Thymus (tissue), 11 donors: ENCODE data around the gene MAPK1IP1L. TPM values are rescaled to one million over a fixed set of nuclear protein-coding genes. Genes with fewer than 3 reads are reported as not detected.

Experiments
- DNase-seq, 9 donors: peaks; one replicate each; pipeline ENCODE4 v3.0.0-alpha.2; 2013; ENCODE audit warnings: low spot score in 9 of 9, low read depth in 6 of 9, missing footprints in 1 of 9
- H3K27ac ChIP-seq, 2 donors: one replicate each; pipeline ENCODE4 v1.5.1; 2013; ENCODE audit warnings: control low read depth in 1 of 2, low read depth in 1 of 2, low read length in 1 of 2, mild to moderate bottlenecking in 1 of 2, moderate library complexity in 1 of 2
- H3K27me3 ChIP-seq, 2 donors: one replicate each; pipeline ENCODE4 v1.5.1; 2013; ENCODE audit warnings: low read length in 1 of 2; ENCODE audit not compliant: control insufficient read depth in 2 of 2, insufficient read depth in 1 of 2
- H3K36me3 ChIP-seq, 2 donors: one replicate each; pipeline ENCODE4 v1.5.1; 2013; ENCODE audit warnings: low read length in 1 of 2, mild to moderate bottlenecking in 1 of 2, moderate library complexity in 1 of 2; ENCODE audit not compliant: control insufficient read depth in 2 of 2, insufficient read depth in 2 of 2
- H3K4me1 ChIP-seq, 2 donors: one replicate each; pipeline ENCODE4 v1.5.1; 2013; ENCODE audit warnings: low read length in 2 of 2; ENCODE audit not compliant: control insufficient read depth in 2 of 2, insufficient read depth in 2 of 2
- H3K4me3 ChIP-seq, 2 donors: one replicate each; pipeline ENCODE4 v1.5.1; 2013; ENCODE audit warnings: low read length in 2 of 2, control low read depth in 1 of 2, mild to moderate bottlenecking in 1 of 2
- H3K9me3 ChIP-seq, 2 donors: one replicate each; pipeline ENCODE4 v1.5.1; 2013; ENCODE audit warnings: low read length in 1 of 2, mild to moderate bottlenecking in 1 of 2; ENCODE audit not compliant: control insufficient read depth in 2 of 2, insufficient read depth in 1 of 2
- WGBS: extraction: QIAGEN DNeasy Blood & Tissue Kit; methylation state at CpG from one replicate; pipeline ENCODE4 v1.1.7; 2013; 5-methylcytosine and 5-hydroxymethylcytosine counted together
- polyA plus RNA-seq: library from polyadenylated mRNA; stranded (reverse); fragments of 200-250 nt; gene quantifications from one replicate; pipeline ENCODE4 v1.2.3, GENCODE V29; 2013
- total RNA-seq: library from RNA; stranded (reverse); fragments of 120-200 nt; gene quantifications from one replicate; pipeline ENCODE4 v1.2.4, GENCODE V29; 2013
- donor health status: healthy.

The MAPK1IP1L gene
- total and polyA plus RNA-seq, 2 donors, result 15.9 to 42.1 TPM

DNA sequence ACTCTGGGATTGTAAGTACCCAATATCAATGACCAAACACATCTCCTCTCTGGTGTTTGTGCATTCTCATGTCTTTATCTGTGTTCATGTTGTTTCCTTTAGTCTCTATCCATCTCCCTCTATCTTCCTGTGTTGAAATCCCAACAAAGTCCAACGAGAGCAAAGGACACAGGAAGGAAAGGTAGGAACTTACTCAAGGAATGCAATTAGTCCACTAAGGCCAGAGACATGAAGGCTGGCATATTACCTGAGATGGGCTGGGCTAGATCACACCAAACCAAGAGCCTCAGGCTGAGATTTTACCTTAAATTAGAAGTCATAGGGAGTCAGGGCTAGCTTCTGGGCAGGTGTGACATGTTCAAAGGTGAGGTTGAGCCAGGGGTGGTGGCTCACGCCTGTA lies 63.3 kb downstream of the MAPK1IP1L start:
- Histone ChIP-seq H3K4me3 (no peak overlapping the region), H3K9me3 (no peaks in the 10 kb centered on the region), H3K4me1 (peaks cover 0 to 11% of the 10 kb centered on the region in 2 donors), H3K27ac (no peak overlapping the region), H3K36me3 (no peaks in the 10 kb centered on the region), H3K27me3 (no peaks in the 10 kb centered on the region)
- 79% methylated on average over 2 of the region's 2 CpGs for WGBS
- DNase-seq, result no peak

DNA sequence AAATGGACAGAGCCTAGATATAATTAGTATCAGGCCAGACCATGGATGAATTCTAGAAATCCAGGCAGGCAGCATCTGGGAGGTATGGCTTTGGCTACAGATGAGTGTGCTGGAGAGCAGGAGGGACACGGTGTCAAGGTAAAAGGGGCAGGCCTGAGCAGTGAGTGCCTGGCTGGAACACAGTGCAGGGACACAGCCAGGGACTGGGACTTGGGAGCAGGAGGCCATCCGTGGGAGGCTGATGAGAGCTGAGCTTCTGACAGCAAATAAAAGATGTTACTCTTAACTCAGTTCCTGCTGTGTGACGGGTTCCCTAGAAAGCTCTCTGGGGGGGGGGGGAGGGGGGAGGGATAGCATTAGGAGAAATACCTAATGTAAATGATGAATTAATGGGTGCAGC lies 64.0 kb downstream of the MAPK1IP1L start:
- Histone ChIP-seq H3K27me3 (no peaks in the 10 kb centered on the region), H3K9me3 (no peaks in the 10 kb centered on the region), H3K4me3 (no peak overlapping the region), H3K36me3 (no peaks in the 10 kb centered on the region), H3K4me1 (peaks cover 0 to 11% of the 10 kb centered on the region in 2 donors), H3K27ac (no peak overlapping the region)
- 89% methylated on average over 3 of the region's 3 CpGs for WGBS
- no peak for DNase-seq

DNA sequence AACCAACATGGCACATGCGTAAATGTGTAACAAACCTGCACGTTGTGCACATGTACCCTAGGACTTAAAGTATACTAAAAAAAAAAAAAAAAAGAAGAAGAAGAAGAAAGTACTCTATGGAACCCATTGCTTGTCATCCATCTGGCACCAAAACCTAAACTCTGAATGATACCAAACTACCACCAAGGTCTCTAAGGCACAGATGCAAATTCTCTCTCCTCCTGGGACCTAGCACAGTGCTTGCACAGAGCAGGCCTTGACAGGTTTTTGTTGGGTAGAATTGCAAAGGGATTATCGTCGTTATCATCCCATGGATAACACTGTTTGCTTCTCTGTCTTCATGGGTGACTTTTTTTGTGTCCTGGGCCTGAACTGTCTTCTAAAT lies 64.4 kb downstream of the MAPK1IP1L start:
- H3K4me3 ChIP-seq, result no peak overlapping the region
- H3K27ac ChIP-seq, result no peak overlapping the region
- DNase-seq, result no peak
- 98% methylated on average over 4 of the region's 4 CpGs for WGBS
- H3K4me1 ChIP-seq, result peaks cover 0 to 11% of the 10 kb centered on the region in 2 donors
- H3K9me3 ChIP-seq, result no peaks in the 10 kb centered on the region
- no peaks in the 10 kb centered on the region for H3K27me3 ChIP-seq
- no peaks in the 10 kb centered on the region for H3K36me3 ChIP-seq

DNA sequence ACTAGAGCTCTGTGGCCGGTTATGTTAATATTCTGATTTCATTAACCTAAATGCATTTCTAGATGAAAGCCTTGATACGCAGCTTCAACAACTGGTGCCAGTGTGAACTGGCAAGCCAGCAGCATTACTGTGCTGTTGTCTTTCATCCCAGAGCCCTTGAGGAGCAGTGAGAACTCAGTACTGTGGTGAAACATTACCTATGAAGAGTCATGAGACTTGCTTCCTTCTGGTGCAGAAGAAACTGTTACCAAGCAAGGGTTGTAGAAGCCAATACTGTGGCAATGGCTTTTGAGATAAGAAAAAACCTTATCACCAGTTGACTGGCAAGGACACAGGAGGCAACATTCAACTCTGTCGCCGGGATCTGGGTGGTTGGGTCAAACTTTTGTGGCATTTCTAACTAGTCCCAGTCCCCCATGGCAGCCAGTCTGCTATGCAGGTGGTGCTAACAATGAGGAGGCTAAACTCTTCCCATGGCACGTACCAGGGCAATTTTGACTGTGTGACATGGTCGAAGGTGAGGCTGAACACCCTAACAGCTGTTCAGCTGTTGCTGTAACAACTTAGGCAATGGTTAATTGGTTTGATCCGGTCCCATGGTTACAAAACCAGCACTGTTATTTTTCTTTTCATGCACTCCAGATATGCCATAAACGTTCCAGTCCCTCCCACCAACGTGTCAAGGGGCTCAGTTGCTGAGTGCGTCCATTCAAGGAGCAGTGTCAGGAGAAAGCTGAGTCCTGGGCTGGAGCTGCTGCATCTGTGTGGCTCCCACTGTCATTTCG lies 65.0 kb downstream of the MAPK1IP1L start:
- no peak for DNase-seq
- Histone ChIP-seq H3K4me1 (peaks cover 0 to 11% of the 10 kb centered on the region in 2 donors), H3K4me3 (no peak overlapping the region), H3K9me3 (no peaks in the 10 kb centered on the region), H3K27ac (no peak overlapping the region), H3K36me3 (no peaks in the 10 kb centered on the region), H3K27me3 (no peaks in the 10 kb centered on the region)
- WGBS, result 87% methylated on average over 11 of the region's 11 CpGs

DNA sequence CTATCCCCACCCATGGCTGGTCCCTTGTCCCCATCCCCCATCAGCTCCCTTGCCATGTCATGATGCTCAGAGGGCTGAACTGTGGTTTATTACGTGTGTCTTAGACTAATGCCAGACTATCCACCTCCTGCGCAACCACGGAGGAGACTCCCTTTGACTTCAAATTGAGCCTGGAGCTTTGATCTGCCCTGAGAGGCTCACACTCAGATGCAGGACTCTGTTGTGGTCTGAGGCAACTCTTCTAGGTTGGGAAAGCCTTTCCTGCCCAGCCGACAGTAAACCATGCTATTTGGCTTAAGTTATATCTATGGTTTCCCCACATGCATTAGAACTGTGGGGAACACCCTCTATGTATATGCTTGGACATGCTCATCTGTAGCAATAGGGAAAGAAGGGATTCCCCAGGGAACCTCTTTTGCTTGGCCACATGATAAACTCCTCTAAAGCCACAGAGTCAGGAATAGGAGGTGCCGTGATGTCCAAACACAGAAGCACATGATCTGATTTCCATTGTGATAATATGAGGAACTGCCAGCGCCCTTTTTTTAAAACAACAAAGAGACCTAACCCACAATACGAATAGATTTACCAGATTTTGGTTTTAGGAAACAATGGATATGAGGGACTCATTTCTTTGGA lies 66.5 kb downstream of the MAPK1IP1L start:
- peaks cover 0 to 17% of the 10 kb centered on the region in 2 donors for H3K4me1 ChIP-seq
- no peaks in the 10 kb centered on the region for H3K36me3 ChIP-seq
- no peak for DNase-seq

DNA sequence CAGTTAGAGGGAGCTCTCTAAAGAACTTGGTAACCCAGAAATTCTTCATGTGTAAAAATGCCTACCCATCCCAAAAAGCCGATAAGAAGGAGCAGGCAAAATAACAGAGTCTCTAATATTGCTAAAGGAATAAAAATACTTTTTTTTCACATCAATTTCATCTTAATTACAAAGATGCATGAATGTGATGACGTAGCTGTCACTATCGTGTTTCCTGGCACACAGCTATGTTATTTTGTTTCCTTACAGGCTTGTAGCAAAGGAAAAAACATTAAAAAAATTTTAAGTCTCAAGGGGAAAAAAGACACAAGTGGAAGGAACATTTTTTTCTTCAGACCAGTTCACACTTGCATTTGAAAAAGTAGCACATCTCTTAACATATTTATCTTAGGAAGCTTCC lies 67.3 kb downstream of the MAPK1IP1L start:
- H3K9me3 ChIP-seq, result no peaks in the 10 kb centered on the region
- no peak overlapping the region for H3K4me3 ChIP-seq
- WGBS, result 64% methylated on average over 3 of the region's 3 CpGs
- H3K36me3 ChIP-seq, result no peaks in the 10 kb centered on the region
- peak overlapping the region; percentile 36 to 71 for H3K27ac ChIP-seq
- H3K27me3 ChIP-seq, result no peaks in the 10 kb centered on the region
- H3K4me1 ChIP-seq, result peaks cover 0 to 20% of the 10 kb centered on the region in 2 donors
- DNase-seq, result no peak

More for the DNA sequence above, 66.5 kb downstream of the MAPK1IP1L start:
- 56% methylated on average over 7 of the region's 7 CpGs for WGBS
- Histone ChIP-seq H3K27ac (peak overlapping the region; percentile 8 to 71), H3K4me3 (no peak overlapping the region), H3K27me3 (no peaks in the 10 kb centered on the region), H3K9me3 (no peaks in the 10 kb centered on the region)

Other genes starting within 250 kb of the MAPK1IP1L start
- 16.4 TPM for gene GCH1, start 148.8 kb upstream of the MAPK1IP1L start, total RNA-seq
- gene GCH1, start 148.8 kb upstream of the MAPK1IP1L start, polyA plus RNA-seq, result 22.5 TPM
- 20.3 TPM for gene WDHD1, start 24.5 kb upstream of the MAPK1IP1L start, total RNA-seq
- 3.7 TPM for gene WDHD1, start 24.5 kb upstream of the MAPK1IP1L start, polyA plus RNA-seq
- gene SOCS4, start 24.4 kb upstream of the MAPK1IP1L start, total RNA-seq, result 9.7 TPM
- gene SOCS4, start 24.4 kb upstream of the MAPK1IP1L start, polyA plus RNA-seq, result 12.9 TPM
- gene LGALS3, start 77.6 kb downstream of the MAPK1IP1L start, total RNA-seq, result 34.4 TPM
- 301 TPM for gene LGALS3, start 77.6 kb downstream of the MAPK1IP1L start, polyA plus RNA-seq
- gene DLGAP5, start 139.9 kb downstream of the MAPK1IP1L start, total RNA-seq, result 67.6 TPM
- gene DLGAP5, start 139.9 kb downstream of the MAPK1IP1L start, polyA plus RNA-seq, result 3.0 TPM
- gene FBXO34, start 219.8 kb downstream of the MAPK1IP1L start, total RNA-seq, result 23.3 TPM
- 15.8 TPM for gene FBXO34, start 219.8 kb downstream of the MAPK1IP1L start, polyA plus RNA-seq